Heart right ventricle (tissue), 16 donors: Measurements from ENCODE around the gene MIER3. TPM values are rescaled to one million over a fixed set of nuclear protein-coding genes. Genes with fewer than 3 reads are reported as not detected.

Source experiments
- ATAC-seq, 8 donors: fragments of 200-7000 bp; cut with Tn5 transposase; one replicate each; pipeline ENCODE4 v1.9.1; 2020; ENCODE audit warnings: mild to moderate bottlenecking in 8 of 8, moderate library complexity in 8 of 8, moderate number of reproducible peaks in 1 of 8
- DNase-seq, 2 donors: peaks; one replicate each; pipeline ENCODE4 v3.0.0-alpha.2; 2020
- H3K27ac ChIP-seq, 10 donors: fragments of 200-600 bp; sonication (generic) in 2 of 10; one replicate each; pipeline versions ENCODE4 v1.5.0 to v1.8.0; 2020 to 2022; ENCODE audit warnings: mild to moderate bottlenecking in 3 of 10
- H3K27me3 ChIP-seq, 7 donors: fragments of 200-600 bp; one replicate each; pipeline ENCODE4 v1.8.0; 2021 to 2022; ENCODE audit warnings: mild to moderate bottlenecking in 2 of 7
- H3K36me3 ChIP-seq, 9 donors: fragments of 200-600 bp; sonication (generic) in 1 of 9; one replicate each; pipeline versions ENCODE4 v1.5.0 to v1.8.0; 2020 to 2022; ENCODE audit warnings: mild to moderate bottlenecking in 2 of 9
- H3K4me1 ChIP-seq, 9 donors: fragments of 200-600 bp; sonication (generic) in 1 of 9; one replicate each; pipeline versions ENCODE4 v1.5.0 to v1.8.0; 2020 to 2022; ENCODE audit warnings: mild to moderate bottlenecking in 4 of 9
- H3K4me3 ChIP-seq, 10 donors: fragments of 200-600 bp; sonication (generic) in 2 of 10; one replicate each; pipeline versions ENCODE4 v1.5.0 to v1.8.0; 2020 to 2022; ENCODE audit warnings: mild to moderate bottlenecking in 7 of 10, moderate library complexity in 2 of 10
- H3K9me3 ChIP-seq, 11 donors: fragments of 200-600 bp in 10 of 11; sonication (generic) in 2 of 11; one replicate each; pipeline versions ENCODE4 v1.5.0 to v1.8.0; 2013 to 2022; ENCODE audit warnings: mild to moderate bottlenecking in 2 of 11, control low read depth in 1 of 11, moderate library complexity in 1 of 11
- WGBS, 2 donors: extraction: QIAGEN DNeasy Blood & Tissue Kit; methylation state at CpG; one replicate each; pipeline ENCODE4 v1.1.7; 2013; ENCODE audit warnings: inconsistent platforms in 1 of 2; 5-methylcytosine and 5-hydroxymethylcytosine counted together
- intact Hi-C, 10 donors: fragments of 100-400 bp; cut with DNase I; formaldehyde crosslinking; loops; one replicate each; pipeline versions ENCODE4 v1.11.1 to v1.14.2; 2022
- polyA plus RNA-seq, 2 donors: library from polyadenylated mRNA; stranded (reverse); fragments of 200-250 nt; gene quantifications; one replicate each; pipeline ENCODE4 v1.2.3, GENCODE V29; 2013
- total RNA-seq, 10 donors: library from RNA; stranded (reverse); fragmentation: NEBNext Ultra II Directional in 3 of 10; extraction: Animal tissue kit (Norgen Biotek cat#: 25700) in 3 of 10; gene quantifications; one replicate each; pipeline versions ENCODE4 v1.2.1 to v1.2.4, GENCODE V29; 2021 to 2023
- TF ChIP-seq, protein P1 (sequence below), 9 donors: fragments of 200-600 bp; sonication (generic) in 2 of 9; IDR thresholded peaks; one replicate each; pipeline versions ENCODE4 v1.5.0 to v1.8.0; 2021 to 2022; ENCODE audit warnings: antibody characterized with exemption in 9 of 9, mild to moderate bottlenecking in 5 of 9, moderate library complexity in 1 of 9
- donor health status: Arrhythmogenic right ventricular cardiomyopathy.
- donor health status: ischemic (EF 13 %, LVEDD 7.1; RV severe dilation, severe dysfunction).
- donor health status: healthy with polysubstance abuse.
- donor health status: DM: no; HTN: yes; CAD: no.
- donor health status: DM: no; HTN: no; CAD: no.
- donor health status: ischemic (EF 25% LVEDD 6.9; RV normal size, moderate dysfunction).
- donor health status: ischemic (EF 25% LVEDD 5.7; RV mildly dilated, moderate dysfunction).
- donor health status: healthy.
- donor health status: DM: yes; HTN: yes; CAD: no.
- donor health status: Ischemic cardiomyopathy.
- donor health status: ischemic (EF 35%, LVEDD 5.7; RV mildly dilated, moderate dysfunction).
- donor health status: nonischemic (EF 11% LVEDD 7.7; RV severe dilation, severe dysfunction).
- donor health status: DM: yes; HTN: yes; CAD: no.
- donor health status: PGD.
- donor health status: ischemic (EF 29% LVEDD 5.4; RV normal size, mild dysfunction).
- donor health status: nonischemic (EF 23%, LVEDD 6.1; RV moderate dilation, normal function).

MIER3 gene
- total and polyA plus RNA-seq, 12 donors: 3.3 to 17.9 (median 11.9) TPM

- Histone ChIP-seq H3K4me3 (no peak overlapping the region), H3K36me3 (no peaks in the 10 kb centered on the region), H3K27ac (no peak overlapping the region), H3K9me3 (no peaks in the 10 kb centered on the region), H3K4me1 (no peaks in the 10 kb centered on the region), H3K27me3 (peaks cover 0 to 27% (median 0%) of the 10 kb centered on the region in 7 donors)
- WGBS, 2 donors: 81 to 86% methylated on average over 2 of the region's 2 CpGs
- DNase-seq (no peak), ATAC-seq (no peak)
- TF ChIP-seq, protein P1, sequence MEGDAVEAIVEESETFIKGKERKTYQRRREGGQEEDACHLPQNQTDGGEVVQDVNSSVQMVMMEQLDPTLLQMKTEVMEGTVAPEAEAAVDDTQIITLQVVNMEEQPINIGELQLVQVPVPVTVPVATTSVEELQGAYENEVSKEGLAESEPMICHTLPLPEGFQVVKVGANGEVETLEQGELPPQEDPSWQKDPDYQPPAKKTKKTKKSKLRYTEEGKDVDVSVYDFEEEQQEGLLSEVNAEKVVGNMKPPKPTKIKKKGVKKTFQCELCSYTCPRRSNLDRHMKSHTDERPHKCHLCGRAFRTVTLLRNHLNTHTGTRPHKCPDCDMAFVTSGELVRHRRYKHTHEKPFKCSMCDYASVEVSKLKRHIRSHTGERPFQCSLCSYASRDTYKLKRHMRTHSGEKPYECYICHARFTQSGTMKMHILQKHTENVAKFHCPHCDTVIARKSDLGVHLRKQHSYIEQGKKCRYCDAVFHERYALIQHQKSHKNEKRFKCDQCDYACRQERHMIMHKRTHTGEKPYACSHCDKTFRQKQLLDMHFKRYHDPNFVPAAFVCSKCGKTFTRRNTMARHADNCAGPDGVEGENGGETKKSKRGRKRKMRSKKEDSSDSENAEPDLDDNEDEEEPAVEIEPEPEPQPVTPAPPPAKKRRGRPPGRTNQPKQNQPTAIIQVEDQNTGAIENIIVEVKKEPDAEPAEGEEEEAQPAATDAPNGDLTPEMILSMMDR (IDR thresholded peaks at IDR 0.05): no peak
- intact Hi-C loops: no loop called here
Observed at GRCh38 chr5:56977822-56978221, 25.9 kb upstream of the MIER3 start.

DNA sequence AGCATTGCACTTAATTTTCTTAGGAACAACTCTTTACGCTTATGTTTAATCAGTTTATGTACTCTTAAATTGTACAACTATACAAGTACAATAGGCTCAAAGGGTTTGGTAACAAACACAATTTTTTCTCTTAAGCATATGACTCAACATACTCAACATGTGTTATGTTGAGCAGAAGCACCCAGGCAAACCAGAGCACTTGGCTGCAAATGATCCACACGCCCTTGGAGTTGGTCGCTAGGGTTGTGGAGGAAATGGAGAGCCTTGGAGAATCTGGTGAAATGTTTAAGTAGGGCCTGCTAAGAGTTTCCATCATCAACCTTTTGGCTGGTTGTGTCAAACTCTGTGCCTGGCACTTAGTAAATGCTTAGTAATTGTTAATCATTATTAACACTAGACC is 25.1 kb upstream of the MIER3 start:
- ATAC-seq (no peak), DNase-seq (no peak)
- Histone ChIP-seq H3K4me3 (no peak overlapping the region), H3K36me3 (no peaks in the 10 kb centered on the region), H3K27ac (no peak overlapping the region), H3K9me3 (no peaks in the 10 kb centered on the region), H3K27me3 (peaks cover 0 to 30% (median 0%) of the 10 kb centered on the region in 7 donors), H3K4me1 (no peaks in the 10 kb centered on the region)
- TF ChIP-seq, protein P1 (IDR thresholded peaks at IDR 0.05): no peak
- 73 to 91% methylated on average over 3 of the region's 3 CpGs for WGBS, 2 donors
- intact Hi-C loops: no loop called here

GRCh38 chr5:56974241-56974640 is 22.3 kb upstream of the MIER3 start:
- intact Hi-C loops: no loop called here
- TF ChIP-seq, protein P1 (IDR thresholded peaks at IDR 0.05): no peak
- 78 to 80% methylated on average over 2 of the region's 2 CpGs for WGBS, 2 donors

GRCh38 chr5:56973473-56973872 is 21.6 kb upstream of the MIER3 start:
- WGBS, 2 donors: 51 to 64% methylated on average over 6 of the region's 6 CpGs
- H3K4me1 ChIP-seq: no peaks in the 10 kb centered on the region
- no peaks in the 10 kb centered on the region for H3K36me3 ChIP-seq
- no peak overlapping the region for H3K27ac ChIP-seq
- no peak for ATAC-seq
- intact Hi-C loops: no loop called here
- H3K4me3 ChIP-seq: no peak overlapping the region
- TF ChIP-seq, protein P1 (IDR thresholded peaks at IDR 0.05): no peak
- H3K9me3 ChIP-seq: no peaks in the 10 kb centered on the region
- DNase-seq: no peak
- peaks cover 0 to 21% (median 0%) of the 10 kb centered on the region in 7 donors for H3K27me3 ChIP-seq

More at GRCh38 chr5:56974241-56974640, 22.3 kb upstream of the MIER3 start:
- ATAC-seq (no peak), DNase-seq (no peak)
- Histone ChIP-seq H3K4me3 (no peak overlapping the region), H3K27me3 (peaks cover 0 to 27% (median 0%) of the 10 kb centered on the region in 7 donors), H3K27ac (no peak overlapping the region), H3K4me1 (no peaks in the 10 kb centered on the region), H3K9me3 (no peaks in the 10 kb centered on the region), H3K36me3 (no peaks in the 10 kb centered on the region)
